ENCODE data around the gene SLC39A11.
"Not testable (repeated sequence)": the region's sequence is repeated elsewhere in the genome, so short reads cannot be mapped to it uniquely, and the experiment has no call there.

The SLC39A11 gene

GRCh38 chr17:72999474-72999873 is 93.0 kb downstream of the SLC39A11 start:
- DNase-seq: not testable (repeated sequence)

GRCh38 chr17:72998343-72998742 is 94.1 kb downstream of the SLC39A11 start:
- no peak for DNase-seq

GRCh38 chr17:72997559-72997958 is 94.9 kb downstream of the SLC39A11 start:
- DNase-seq: no peak

GRCh38 chr17:72996791-72997190 is 95.7 kb downstream of the SLC39A11 start:
- DNase-seq: no peak

GRCh38 chr17:72995008-72995656 is 97.4 kb downstream of the SLC39A11 start:
- DNase-seq: no peak

GRCh38 chr17:72992783-72993467 is 99.6 kb downstream of the SLC39A11 start:
- DNase-seq: peak; percentile 45

- DNase-seq: peak; percentile 6
These were observed 100.8 kb downstream of the SLC39A11 start for GRCh38 chr17:72991651-72992050.

GRCh38 chr17:72989074-72989610 is 103.3 kb downstream of the SLC39A11 start:
- DNase-seq: no peak

GRCh38 chr17:72988451-72988850 is 104.0 kb downstream of the SLC39A11 start:
- no peak for DNase-seq

- no peak for DNase-seq
These were observed 105.3 kb downstream of the SLC39A11 start for GRCh38 chr17:72987166-72987565.

GRCh38 chr17:72985882-72986720 is 106.4 kb downstream of the SLC39A11 start:
- DNase-seq: peak; percentile 75

GRCh38 chr17:72984926-72985325 is 107.6 kb downstream of the SLC39A11 start:
- no peak for DNase-seq

GRCh38 chr17:72984145-72984925 is 108.2 kb downstream of the SLC39A11 start:
- DNase-seq: no peak

- DNase-seq: no peak
These were observed 109.8 kb downstream of the SLC39A11 start for GRCh38 chr17:72982680-72983079.

- DNase-seq: no peak
These were observed 113.8 kb downstream of the SLC39A11 start for GRCh38 chr17:72978593-72979218.

GRCh38 chr17:72977771-72978417 is 114.6 kb downstream of the SLC39A11 start:
- DNase-seq: no peak

- no peak for DNase-seq
These were observed 115.3 kb downstream of the SLC39A11 start for GRCh38 chr17:72976971-72977770.

- DNase-seq: no peak
These were observed 117.0 kb downstream of the SLC39A11 start for GRCh38 chr17:72975509-72975908.

- no peak for DNase-seq
These were observed 117.8 kb downstream of the SLC39A11 start for GRCh38 chr17:72974605-72975232.
